GM19351 (cell line): ENCODE measurements around the gene ARMH3.
"Not testable (repeated sequence)": the region's sequence is repeated elsewhere in the genome, so short reads cannot be mapped to it uniquely, and the experiment has no call there.

Source experiments
- ATAC-seq: cut with Tn5 transposase; IDR thresholded peaks from one replicate; pipeline ENCODE4 v1.9.1; 2021; ENCODE audit warnings: mild to moderate bottlenecking, moderate library complexity; ENCODE audit not compliant: unreplicated experiment

The ARMH3 gene

GRCh38 chr10:101993651-101994200 lies 62.2 kb downstream of the ARMH3 start:
- no peak for ATAC-seq

- no peak for ATAC-seq
These were observed 62.8 kb downstream of the ARMH3 start for GRCh38 chr10:101993221-101993620.

GRCh38 chr10:101987136-101987535 lies 68.8 kb downstream of the ARMH3 start:
- ATAC-seq, result no peak

GRCh38 chr10:101986624-101986971 lies 69.4 kb downstream of the ARMH3 start:
- ATAC-seq, result no peak

- ATAC-seq, result not testable (repeated sequence)
These were observed 75.3 kb downstream of the ARMH3 start for GRCh38 chr10:101980677-101981076.

GRCh38 chr10:101974091-101974971 lies 81.6 kb downstream of the ARMH3 start:
- no peak for ATAC-seq

GRCh38 chr10:101972761-101973160 lies 83.2 kb downstream of the ARMH3 start:
- ATAC-seq, result no peak

GRCh38 chr10:101969412-101969922 lies 86.5 kb downstream of the ARMH3 start:
- ATAC-seq, result no peak

- no peak for ATAC-seq
These were observed 87.0 kb downstream of the ARMH3 start for GRCh38 chr10:101968940-101969321.

- no peak for ATAC-seq
These were observed 87.6 kb downstream of the ARMH3 start for GRCh38 chr10:101968286-101968939.

- ATAC-seq, result no peak
These were observed 88.3 kb downstream of the ARMH3 start for GRCh38 chr10:101967713-101968112.

- ATAC-seq, result no peak
These were observed 88.9 kb downstream of the ARMH3 start for GRCh38 chr10:101967119-101967518.

GRCh38 chr10:101965075-101965765 lies 90.8 kb downstream of the ARMH3 start:
- no peak for ATAC-seq

GRCh38 chr10:101961591-101962498 lies 94.1 kb downstream of the ARMH3 start:
- ATAC-seq, result no peak

- ATAC-seq, result no peak
These were observed 95.0 kb downstream of the ARMH3 start for GRCh38 chr10:101960879-101961395.

- ATAC-seq, result no peak
These were observed 96.5 kb downstream of the ARMH3 start for GRCh38 chr10:101959346-101959916.

GRCh38 chr10:101958691-101959090 lies 97.3 kb downstream of the ARMH3 start:
- no peak for ATAC-seq

- no peak for ATAC-seq
These were observed 99.1 kb downstream of the ARMH3 start for GRCh38 chr10:101956898-101957297.

- ATAC-seq, result no peak
These were observed 99.9 kb downstream of the ARMH3 start for GRCh38 chr10:101956117-101956516.

GRCh38 chr10:101952191-101952590 lies 103.8 kb downstream of the ARMH3 start:
- ATAC-seq, result no peak
